Glomerular endothelial cell (primary cell): ENCODE results near the gene KCNH1. TPM values are rescaled to one million over a fixed set of nuclear protein-coding genes. Genes with fewer than 3 reads are reported as not detected.

Source experiments
- DNase-seq: peaks from one replicate; pipeline ENCODE4 v3.0.0-alpha.2; 2011; ENCODE audit warnings: low read depth, low spot score; ENCODE audit errors: extremely low read depth
- total RNA-seq: library from RNA; depleted of rRNA; stranded (reverse); fragments of >200 nt; gene quantifications from 2 replicates; pipeline ENCODE4 v1.2.3, GENCODE V29; 2015

The KCNH1 gene
- total RNA-seq, 1 donor from 2014 or later: 0.06 TPM

GRCh38 chr1:210731193-210731592, 402.8 kb downstream of the KCNH1 start:
- DNase-seq: no peak

GRCh38 chr1:210730023-210730422, 403.9 kb downstream of the KCNH1 start:
- no peak for DNase-seq

- no peak for DNase-seq
Measured at GRCh38 chr1:210728437-210729149, 405.4 kb downstream of the KCNH1 start.

GRCh38 chr1:210727709-210728108, 406.2 kb downstream of the KCNH1 start:
- no peak for DNase-seq

- no peak for DNase-seq
Measured at GRCh38 chr1:210726621-210727020, 407.3 kb downstream of the KCNH1 start.

- no peak for DNase-seq
Measured at GRCh38 chr1:210724768-210725167, 409.2 kb downstream of the KCNH1 start.

- no peak for DNase-seq
Measured at GRCh38 chr1:210723646-210724045, 410.3 kb downstream of the KCNH1 start.

GRCh38 chr1:210722410-210723081, 411.4 kb downstream of the KCNH1 start:
- DNase-seq: no peak

- DNase-seq: no peak
Measured at GRCh38 chr1:210715072-210715471, 418.9 kb downstream of the KCNH1 start.

- DNase-seq: no peak
Measured at GRCh38 chr1:210711825-210712612, 421.9 kb downstream of the KCNH1 start.

- DNase-seq: no peak
Measured at GRCh38 chr1:210709701-210710100, 424.2 kb downstream of the KCNH1 start.

- no peak for DNase-seq
Measured at GRCh38 chr1:210707300-210708240, 426.4 kb downstream of the KCNH1 start.

- no peak for DNase-seq
Measured at GRCh38 chr1:210706246-210706645, 427.7 kb downstream of the KCNH1 start.

- DNase-seq: no peak
Measured at GRCh38 chr1:210705086-210705485, 428.9 kb downstream of the KCNH1 start.

GRCh38 chr1:210703593-210703992, 430.4 kb downstream of the KCNH1 start:
- no peak for DNase-seq

GRCh38 chr1:210702506-210702905, 431.4 kb downstream of the KCNH1 start:
- DNase-seq: no peak

GRCh38 chr1:210700511-210700910, 433.4 kb downstream of the KCNH1 start:
- no peak for DNase-seq

- DNase-seq: no peak
Measured at GRCh38 chr1:210700083-210700482, 433.9 kb downstream of the KCNH1 start.

- DNase-seq: no peak
Measured at GRCh38 chr1:210698661-210699060, 435.3 kb downstream of the KCNH1 start.

GRCh38 chr1:210697185-210697584, 436.8 kb downstream of the KCNH1 start:
- no peak for DNase-seq

GRCh38 chr1:210696709-210697108, 437.2 kb downstream of the KCNH1 start:
- no peak for DNase-seq
